Skeletal muscle tissue (tissue), 4 donors: Measurements from ENCODE around the gene CECR2. TPM values are rescaled to one million over a fixed set of nuclear protein-coding genes. Genes with fewer than 3 reads are reported as not detected.

Experiments
- H3K27ac ChIP-seq: one replicate; pipeline ENCODE4 v1.7.0; 2013; ENCODE audit warnings: mild to moderate bottlenecking, low read depth, low read length, inconsistent platforms
- H3K27me3 ChIP-seq, 3 donors: one replicate each; pipeline ENCODE4 v1.7.0; 2013; ENCODE audit warnings: low read length in 3 of 3; ENCODE audit not compliant: control insufficient read depth in 3 of 3, insufficient read depth in 3 of 3
- H3K36me3 ChIP-seq, 3 donors: one replicate each; pipeline ENCODE4 v1.7.0; 2013; ENCODE audit warnings: low read length in 3 of 3; ENCODE audit not compliant: control insufficient read depth in 3 of 3, insufficient read depth in 3 of 3
- H3K4me1 ChIP-seq, 3 donors: one replicate each; pipeline ENCODE4 v1.7.0; 2013; ENCODE audit warnings: low read length in 3 of 3, mild to moderate bottlenecking in 3 of 3; ENCODE audit not compliant: control insufficient read depth in 3 of 3, insufficient read depth in 3 of 3
- H3K4me3 ChIP-seq, 3 donors: one replicate each; pipeline ENCODE4 v1.7.0; 2013; ENCODE audit warnings: low read length in 3 of 3
- H3K9ac ChIP-seq, 3 donors: one replicate each; pipeline ENCODE4 v1.7.0; 2013; ENCODE audit warnings: low read length in 3 of 3, mild to moderate bottlenecking in 3 of 3, moderate library complexity in 2 of 3, low read depth in 1 of 3
- H3K9me3 ChIP-seq, 3 donors: one replicate each; pipeline ENCODE4 v1.7.0; 2013; ENCODE audit warnings: low read length in 3 of 3; ENCODE audit not compliant: control insufficient read depth in 3 of 3
- total RNA-seq: library from RNA; depleted of rRNA; stranded (reverse); fragments of >200 nt; gene quantifications from one replicate; pipeline ENCODE4 v1.2.3, GENCODE V29; 2014
- donor health status: Osteomylitis.

Gene CECR2
- total RNA-seq, 1 donor from 2014 or later = 8.9 TPM

- Histone ChIP-seq H3K4me1 (peaks cover 36 to 62% (median 44%) of the 10 kb centered on the region in 3 donors), H3K27me3 (no peaks in the 10 kb centered on the region), H3K27ac (peak overlapping the region; percentile 55), H3K4me3 (no peak overlapping the region), H3K9me3 (no peaks in the 10 kb centered on the region), H3K9ac (no peak overlapping the region), H3K36me3 (no peaks in the 10 kb centered on the region)
These were observed 7.7 kb downstream of the CECR2 start for GRCh38 chr22:17376950-17377349.

- no peak overlapping the region for H3K9ac ChIP-seq
- H3K36me3 ChIP-seq = no peaks in the 10 kb centered on the region
- H3K27ac ChIP-seq = peak overlapping the region; percentile 63
- no peaks in the 10 kb centered on the region for H3K27me3 ChIP-seq
- no peaks in the 10 kb centered on the region for H3K9me3 ChIP-seq
- H3K4me1 ChIP-seq = peaks cover 28 to 48% (median 35%) of the 10 kb centered on the region in 3 donors
- H3K4me3 ChIP-seq = peak overlapping the region in 1 of 3 donors; percentile 7
These were observed 10.7 kb downstream of the CECR2 start for GRCh38 chr22:17379944-17380343.

GRCh38 chr22:17380359-17381087 lies 11.3 kb downstream of the CECR2 start:
- peak overlapping the region; percentile 63 for H3K27ac ChIP-seq
- peaks cover 26 to 44% (median 32%) of the 10 kb centered on the region in 3 donors for H3K4me1 ChIP-seq
- H3K27me3 ChIP-seq = no peaks in the 10 kb centered on the region
- H3K4me3 ChIP-seq = no peak overlapping the region
- H3K9me3 ChIP-seq = no peaks in the 10 kb centered on the region
- no peaks in the 10 kb centered on the region for H3K36me3 ChIP-seq
- H3K9ac ChIP-seq = no peak overlapping the region

- peaks cover 19 to 35% (median 28%) of the 10 kb centered on the region in 3 donors for H3K4me1 ChIP-seq
- no peak overlapping the region for H3K27ac ChIP-seq
These were observed 12.1 kb downstream of the CECR2 start for GRCh38 chr22:17381192-17381913.

GRCh38 chr22:17384612-17385330 lies 15.5 kb downstream of the CECR2 start:
- Histone ChIP-seq H3K9ac (no peak overlapping the region), H3K36me3 (no peaks in the 10 kb centered on the region), H3K27ac (no peak overlapping the region), H3K4me3 (no peak overlapping the region), H3K9me3 (no peaks in the 10 kb centered on the region), H3K4me1 (peaks cover 10 to 18% (median 12%) of the 10 kb centered on the region in 3 donors), H3K27me3 (no peaks in the 10 kb centered on the region)

More at GRCh38 chr22:17381192-17381913, 12.1 kb downstream of the CECR2 start:
- H3K4me3 ChIP-seq = no peak overlapping the region
- H3K9me3 ChIP-seq = no peaks in the 10 kb centered on the region
- H3K36me3 ChIP-seq = no peaks in the 10 kb centered on the region
- H3K9ac ChIP-seq = no peak overlapping the region
- no peaks in the 10 kb centered on the region for H3K27me3 ChIP-seq

- peak overlapping the region; percentile 17 for H3K27ac ChIP-seq
- H3K9me3 ChIP-seq = no peaks in the 10 kb centered on the region
- no peak overlapping the region for H3K9ac ChIP-seq
- no peak overlapping the region for H3K4me3 ChIP-seq
- peaks cover 2 to 11% (median 6%) of the 10 kb centered on the region in 3 donors for H3K4me1 ChIP-seq
- no peaks in the 10 kb centered on the region for H3K27me3 ChIP-seq
- H3K36me3 ChIP-seq = no peaks in the 10 kb centered on the region
These were observed 18.1 kb downstream of the CECR2 start for GRCh38 chr22:17387356-17387755.

- Histone ChIP-seq H3K4me1 (peaks cover 2 to 11% (median 6%) of the 10 kb centered on the region in 3 donors), H3K27me3 (no peaks in the 10 kb centered on the region), H3K4me3 (no peak overlapping the region), H3K9ac (no peak overlapping the region), H3K36me3 (no peaks in the 10 kb centered on the region), H3K9me3 (no peaks in the 10 kb centered on the region), H3K27ac (no peak overlapping the region)
These were observed 19.0 kb downstream of the CECR2 start for GRCh38 chr22:17388235-17388634.

- Histone ChIP-seq H3K36me3 (no peaks in the 10 kb centered on the region), H3K9ac (no peak overlapping the region), H3K4me3 (no peak overlapping the region), H3K27ac (no peak overlapping the region), H3K9me3 (no peaks in the 10 kb centered on the region), H3K27me3 (no peaks in the 10 kb centered on the region), H3K4me1 (peaks cover 2 to 11% (median 6%) of the 10 kb centered on the region in 3 donors)
These were observed 20.8 kb downstream of the CECR2 start for GRCh38 chr22:17390087-17390486.

GRCh38 chr22:17396516-17396915 lies 27.3 kb downstream of the CECR2 start:
- Histone ChIP-seq H3K9ac (no peak overlapping the region), H3K27ac (no peak overlapping the region), H3K36me3 (no peaks in the 10 kb centered on the region)

More at GRCh38 chr22:17396516-17396915, 27.3 kb downstream of the CECR2 start:
- H3K4me1 ChIP-seq = peaks cover 5 to 12% (median 11%) of the 10 kb centered on the region in 3 donors
- no peaks in the 10 kb centered on the region for H3K9me3 ChIP-seq
- no peak overlapping the region for H3K4me3 ChIP-seq
- H3K27me3 ChIP-seq = no peaks in the 10 kb centered on the region
